Amygdala (tissue), 56 donors: Measurements from ENCODE around the gene SPTB.

Source experiments
- DNase-seq, 56 donors: peaks; one replicate each; lab custom pipeline; 2025; lab: John Stamatoyannopoulos, UW

The SPTB gene

DNA sequence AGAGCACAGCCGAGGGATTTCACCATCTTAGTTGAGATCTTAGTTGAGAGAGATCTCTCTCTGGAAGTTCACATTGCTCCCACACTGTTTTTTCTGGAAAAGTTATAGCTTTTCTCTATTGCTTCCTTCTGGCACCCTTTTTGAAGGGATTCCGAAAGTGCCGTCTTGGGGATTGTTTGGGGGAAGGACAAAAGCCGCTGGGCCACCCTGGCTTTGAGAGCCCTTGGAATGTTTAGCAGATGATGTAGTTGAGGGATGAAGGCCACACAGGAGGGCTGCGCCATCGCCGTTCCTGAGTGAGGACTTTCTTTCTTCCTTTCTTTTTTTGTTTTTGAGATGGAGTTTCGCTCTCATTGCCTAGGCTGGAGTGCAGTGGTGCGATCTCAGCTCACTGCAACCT lies 157.8 kb downstream of the SPTB start:
- DNase-seq: no peak

DNA sequence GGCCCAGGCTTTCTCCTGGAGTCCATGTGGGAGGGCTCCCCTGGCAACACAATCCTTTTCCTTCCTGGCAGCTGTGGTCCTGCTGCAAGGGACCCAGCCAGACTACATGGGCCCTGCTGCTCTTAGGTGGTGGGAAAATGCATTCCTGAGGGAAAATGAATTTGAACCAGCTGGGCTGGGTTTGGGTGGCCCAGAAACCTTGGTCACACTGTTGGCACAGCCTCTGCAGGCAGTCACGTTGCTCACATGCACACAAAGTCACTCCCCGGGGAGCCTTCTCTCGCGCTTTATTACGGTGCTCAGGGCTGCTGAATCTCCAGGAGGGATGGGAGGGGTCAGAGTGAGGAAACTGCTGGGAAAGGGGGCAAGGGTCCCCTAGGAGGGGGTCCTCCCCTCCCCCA lies 158.3 kb downstream of the SPTB start:
- DNase-seq: peak in 11 of 56 donors; percentile 19 to 65 (median 25)

DNA sequence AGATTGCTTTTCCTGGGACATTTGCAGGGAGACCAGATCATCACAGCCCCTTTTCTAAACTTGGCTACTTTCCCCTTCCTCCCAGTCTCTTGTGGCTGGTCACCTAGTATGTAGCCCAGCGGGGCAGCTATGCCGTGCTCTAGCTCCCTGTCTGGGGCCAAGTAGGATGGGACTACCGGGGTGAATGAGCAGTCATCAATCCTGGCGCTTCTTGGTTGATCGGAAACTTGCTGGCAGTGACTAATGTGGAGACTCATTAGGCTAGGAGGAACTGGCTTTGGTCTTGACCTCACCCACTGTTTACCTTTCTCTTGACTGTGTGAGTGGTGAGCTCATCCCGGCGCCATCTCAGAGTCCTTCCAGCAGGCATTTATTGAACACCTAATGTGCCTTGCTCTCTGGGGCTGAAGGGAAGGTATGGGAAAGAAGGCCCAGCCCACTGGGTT lies 159.6 kb downstream of the SPTB start:
- no peak for DNase-seq

DNA sequence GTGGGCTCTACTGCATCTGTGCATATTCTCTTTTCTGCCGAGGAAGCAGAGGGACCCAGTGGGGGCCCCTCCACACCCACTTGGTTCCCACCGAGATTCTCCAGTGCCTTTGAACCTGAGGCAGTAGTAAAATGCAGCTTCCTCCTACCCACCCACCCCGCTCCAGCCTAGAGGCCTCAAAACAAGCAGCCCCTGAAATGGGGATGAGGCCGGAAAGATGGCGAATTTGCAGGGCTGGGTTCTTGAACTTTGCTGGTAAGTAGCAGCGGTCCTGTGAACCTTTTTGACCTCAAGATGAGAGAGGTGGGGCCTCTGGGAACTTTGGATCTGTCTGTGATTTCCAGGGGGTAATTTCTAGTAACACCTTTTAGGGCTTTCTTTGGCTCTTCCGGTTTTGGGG lies 160.1 kb downstream of the SPTB start:
- DNase-seq: no peak

DNA sequence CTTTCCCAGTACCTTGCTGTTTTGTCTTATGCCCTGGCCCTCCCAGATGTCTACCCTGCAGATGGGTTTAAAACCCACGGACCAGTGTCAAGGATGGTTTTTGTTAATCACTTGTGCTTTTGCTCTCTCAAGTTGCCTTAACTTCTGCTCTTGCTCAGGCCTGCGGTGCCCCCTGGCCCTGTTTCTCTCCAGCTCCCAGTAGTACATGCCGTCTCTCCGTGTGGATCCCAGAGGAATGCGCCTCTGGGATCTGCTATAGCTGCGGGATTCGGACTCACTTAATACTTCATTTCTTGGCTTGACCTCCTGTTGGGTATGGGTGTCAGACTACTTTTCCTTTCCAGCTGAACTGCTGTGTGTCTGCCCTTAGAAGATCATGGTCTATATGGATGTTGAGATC lies 160.9 kb downstream of the SPTB start:
- no peak for DNase-seq

DNA sequence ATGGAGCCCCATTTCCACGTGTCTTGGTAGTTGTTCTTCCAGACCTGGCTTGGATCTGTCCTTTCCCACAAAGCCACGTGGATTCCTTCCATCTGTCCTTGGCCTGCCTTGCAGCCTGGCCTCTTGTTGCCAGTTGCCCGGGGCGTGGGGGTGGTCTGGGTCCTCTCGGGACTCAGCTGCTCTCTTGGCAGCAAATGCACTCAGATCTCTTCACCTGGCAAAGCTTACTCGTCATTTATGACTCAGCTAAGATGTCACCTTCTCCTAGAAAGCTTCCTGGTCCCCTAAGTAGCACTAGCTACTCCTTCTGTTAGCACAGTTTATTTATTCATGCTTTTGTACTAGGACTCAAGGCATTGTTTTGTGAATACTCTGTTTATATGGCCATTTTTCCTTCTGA lies 161.8 kb downstream of the SPTB start:
- peak in 8 of 56 donors; percentile 12 to 30 (median 22) for DNase-seq

DNA sequence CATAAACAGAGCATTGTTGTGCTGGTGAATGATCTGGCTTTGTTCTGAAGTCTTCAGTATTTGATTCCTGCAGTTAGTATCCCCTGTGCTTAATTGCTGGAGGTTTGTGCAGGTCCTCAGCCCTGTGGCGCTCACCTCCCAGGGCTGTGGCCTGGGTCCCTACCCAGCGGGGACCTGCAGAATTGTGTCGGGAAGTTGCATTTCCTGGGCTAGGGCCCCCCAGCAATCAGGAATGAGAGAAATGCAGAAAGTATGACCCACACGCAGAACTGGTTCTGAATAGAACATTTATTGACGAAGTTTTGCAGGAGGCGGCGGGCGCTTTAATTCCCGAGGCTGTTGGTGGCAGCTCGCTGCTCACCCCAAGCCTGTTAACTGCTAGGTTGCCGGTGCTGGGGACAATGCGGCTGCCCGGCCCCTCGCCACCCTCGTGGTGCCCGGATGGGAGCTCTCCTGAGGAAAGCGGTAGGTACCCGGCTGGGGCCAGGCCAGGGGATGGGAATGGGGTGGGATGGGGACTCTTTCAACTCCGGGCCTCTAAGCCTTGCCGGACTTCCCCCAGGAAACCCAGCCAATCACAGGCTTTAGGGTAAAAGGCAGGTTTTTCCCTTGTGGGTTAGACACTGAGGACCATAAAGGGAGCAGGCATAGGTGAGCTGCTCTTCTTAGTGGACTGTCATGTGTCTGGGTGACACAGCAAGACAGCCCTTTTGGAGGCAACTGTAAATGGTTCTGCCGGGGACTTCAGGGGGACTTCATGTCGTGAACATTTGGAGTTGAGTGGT lies 163.9 kb downstream of the SPTB start:
- DNase-seq: peak in 43 of 56 donors; percentile 23 to 82 (median 56)

DNA sequence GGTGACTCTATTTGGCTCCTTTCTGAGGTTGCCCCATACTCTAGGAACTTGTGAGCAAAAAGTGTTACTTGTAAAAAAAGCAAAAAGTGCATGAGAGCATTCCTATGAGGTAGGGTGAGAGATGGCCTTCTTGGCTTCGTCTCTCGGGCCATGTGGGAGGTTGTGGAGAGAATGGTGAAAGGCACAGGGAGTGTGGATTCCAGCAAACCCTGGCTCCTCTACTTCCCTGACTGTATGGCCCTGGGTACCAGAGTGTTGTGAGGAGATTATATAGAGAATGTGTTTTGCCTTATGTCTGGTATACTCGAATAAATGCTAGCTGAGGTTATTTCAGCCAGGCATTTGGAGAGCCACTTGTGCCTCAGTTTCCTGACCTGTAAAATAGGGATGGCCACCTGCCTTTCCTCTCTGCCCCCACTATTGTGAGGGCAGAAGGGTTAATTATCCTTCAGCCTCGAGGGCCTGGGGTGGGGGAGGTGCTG lies 164.5 kb downstream of the SPTB start:
- peak in 1 of 56 donors; percentile 14 for DNase-seq

DNA sequence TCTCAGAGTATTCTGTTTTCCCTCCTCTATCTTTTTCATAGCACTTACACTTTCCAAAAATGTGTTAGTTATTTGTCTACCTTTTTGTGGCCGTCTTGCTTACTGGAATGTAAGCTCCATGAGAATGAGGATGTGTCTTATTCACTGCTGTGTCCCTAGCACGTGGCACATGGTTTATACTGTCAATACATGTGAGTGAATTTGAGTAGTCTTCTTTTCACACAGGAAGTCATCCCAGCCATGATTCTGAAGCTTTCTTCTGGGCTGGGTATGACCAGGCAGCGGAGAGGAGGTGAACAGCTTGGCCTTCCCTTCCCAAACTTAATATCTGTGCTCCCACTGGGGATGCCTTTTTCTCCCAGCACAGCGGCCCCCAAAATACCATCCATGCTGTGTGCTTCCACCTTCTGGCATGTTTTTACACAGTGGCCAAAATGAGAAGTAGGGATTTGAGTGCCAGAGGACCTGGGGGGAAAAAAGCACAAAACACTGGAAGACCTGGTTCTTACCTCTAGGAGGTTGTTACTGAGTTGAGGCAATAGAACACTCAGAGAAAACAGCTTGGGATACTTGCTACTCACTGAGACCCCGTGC lies 165.2 kb downstream of the SPTB start:
- DNase-seq: no peak

DNA sequence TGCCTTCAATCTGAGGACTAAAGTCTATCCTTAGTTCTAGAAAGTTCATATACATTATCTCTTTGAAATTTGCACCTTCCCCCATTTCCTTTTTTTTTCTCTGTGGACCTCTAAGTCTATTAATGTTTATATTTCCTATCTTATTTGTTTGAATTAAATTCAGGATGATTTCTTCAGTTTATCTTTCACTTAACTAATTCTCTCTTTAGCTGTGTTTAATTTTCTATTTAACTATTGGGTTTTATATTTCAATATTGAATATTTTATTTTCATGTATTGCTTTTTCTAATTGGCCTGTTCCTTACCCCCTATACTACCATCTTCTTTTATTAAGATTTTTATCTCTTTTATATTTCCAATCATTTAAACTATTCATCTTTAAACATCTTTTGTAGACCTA lies 166.0 kb downstream of the SPTB start:
- no peak for DNase-seq

DNA sequence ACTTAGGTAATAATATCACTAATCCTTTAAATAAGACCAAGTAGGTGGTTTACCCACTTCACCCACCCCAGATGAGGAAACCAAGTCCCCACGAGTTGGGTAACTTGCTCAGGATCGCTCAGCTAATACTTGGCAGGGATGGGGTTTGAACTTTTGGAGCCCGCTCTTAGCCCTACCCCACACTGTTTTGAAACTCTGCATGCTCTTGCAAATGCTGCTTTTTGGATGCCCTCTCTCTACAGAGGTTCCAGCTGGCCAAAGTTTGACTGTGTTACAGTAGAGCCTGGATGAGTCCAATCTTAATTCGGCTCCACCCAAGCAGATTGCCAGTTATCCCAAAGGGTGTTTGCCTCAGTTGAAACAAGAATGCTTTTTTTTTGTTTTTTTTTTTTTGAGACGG lies 168.7 kb downstream of the SPTB start:
- no peak for DNase-seq

DNA sequence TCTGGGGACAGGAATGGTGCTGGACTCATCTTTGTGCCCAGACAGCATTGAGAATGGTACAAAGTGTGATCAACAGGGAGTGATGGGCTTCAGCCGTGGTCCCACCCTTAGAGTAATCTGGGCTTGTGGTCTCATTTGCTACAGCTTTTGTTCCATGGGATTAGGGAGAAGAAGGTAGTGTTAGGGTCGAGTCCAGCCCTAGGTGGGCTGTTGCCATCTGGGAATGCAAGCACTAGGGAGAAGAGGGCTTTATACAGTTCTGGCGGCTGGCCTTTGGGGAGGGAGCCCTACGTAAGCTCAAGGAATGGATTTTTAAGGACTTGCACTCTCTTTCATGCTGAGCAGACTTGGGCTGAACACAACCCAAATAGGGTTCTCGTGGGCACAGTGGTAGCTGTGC lies 170.6 kb downstream of the SPTB start:
- no peak for DNase-seq

DNA sequence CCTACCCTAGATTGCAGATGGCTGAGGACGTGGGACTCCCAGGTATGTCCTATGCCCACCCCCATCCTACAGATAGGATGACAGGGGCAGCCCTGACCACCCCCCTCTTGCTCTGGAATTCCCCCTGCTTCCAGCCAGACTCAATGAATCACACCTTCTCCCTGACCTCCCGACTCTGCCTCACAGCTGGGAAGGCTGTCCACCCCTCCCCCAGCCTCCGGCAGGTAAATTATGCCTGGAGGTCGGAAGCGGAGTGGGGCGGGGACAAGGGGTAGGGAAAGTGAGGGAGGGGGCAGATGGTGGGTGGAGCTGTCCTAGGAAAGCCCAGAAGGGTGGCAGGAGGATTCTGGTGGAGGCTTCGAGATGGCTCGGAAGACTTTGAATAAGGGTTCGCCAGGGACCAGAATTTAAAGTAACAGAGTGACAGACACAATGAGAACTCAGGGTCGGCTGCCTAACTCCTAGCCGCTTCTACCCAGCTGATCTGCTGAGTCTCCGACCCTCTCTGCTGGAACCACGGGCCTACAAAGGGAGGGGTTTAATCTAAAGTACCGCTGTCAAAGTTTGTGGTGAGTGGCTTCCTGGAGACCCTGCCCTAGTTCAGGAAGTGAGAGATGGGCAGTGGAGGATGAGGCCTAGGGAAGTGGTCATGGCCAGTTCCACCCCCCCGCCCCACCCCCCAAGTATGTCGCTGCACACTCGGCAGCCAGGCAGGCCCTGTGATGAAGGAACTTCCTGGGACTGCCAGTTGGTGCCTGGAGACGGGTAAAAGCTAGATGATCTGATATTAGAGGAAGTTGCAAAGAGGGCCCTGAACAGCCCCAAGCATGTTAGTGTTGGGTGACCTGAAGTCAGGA lies 171.3 kb downstream of the SPTB start:
- peak in 33 of 56 donors; percentile 20 to 69 (median 44) for DNase-seq

DNA sequence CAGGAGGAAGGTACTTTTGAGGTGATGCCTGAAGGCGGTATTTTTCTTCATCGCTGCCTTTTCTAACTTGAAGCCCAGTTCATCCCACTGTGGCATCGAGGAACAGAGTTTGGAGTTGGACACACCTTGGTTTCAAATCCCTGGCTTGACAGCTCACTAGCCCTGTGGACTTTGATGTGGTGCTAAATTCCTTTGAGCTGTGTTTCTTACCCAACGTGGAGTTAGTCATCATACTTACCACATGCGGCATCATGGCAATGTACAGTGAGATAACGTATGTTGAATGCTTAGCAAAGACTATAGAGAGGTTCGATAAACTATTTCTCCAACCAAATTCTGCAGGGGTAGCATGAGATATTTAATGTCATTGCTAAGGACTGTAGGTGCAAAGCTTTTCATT lies 172.0 kb downstream of the SPTB start:
- DNase-seq: no peak

DNA sequence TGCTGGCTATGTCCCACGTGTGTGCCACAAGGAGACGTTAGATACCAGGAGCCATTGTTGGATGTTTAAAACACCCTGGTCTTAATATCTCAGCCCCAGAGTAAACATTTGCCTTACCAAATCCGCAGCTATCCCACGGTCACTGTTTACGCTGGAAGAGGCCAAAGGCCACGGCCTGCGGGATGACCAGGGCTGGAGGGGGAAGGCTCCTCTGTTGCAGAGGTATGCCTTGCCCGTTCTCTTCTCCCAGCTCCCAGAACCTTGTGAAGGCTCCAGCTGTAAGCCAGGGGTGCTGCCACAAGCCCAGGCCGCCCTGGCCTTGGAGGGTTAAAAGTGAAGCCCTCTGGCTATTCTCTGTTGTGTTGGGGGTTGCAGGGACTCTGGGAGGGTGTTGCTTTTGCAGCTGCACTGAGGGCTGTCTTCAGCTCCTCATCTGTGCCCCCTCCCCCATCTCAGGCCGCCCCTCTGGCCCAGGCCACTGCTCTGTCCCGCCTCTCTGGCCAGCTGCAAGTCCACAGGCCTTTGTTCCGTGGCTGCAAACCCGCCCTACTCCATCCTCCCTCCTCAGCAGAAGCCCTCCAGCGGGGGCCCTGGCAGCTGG lies 173.0 kb downstream of the SPTB start:
- DNase-seq: peak in 54 of 56 donors; percentile 36 to 93 (median 80)

DNA sequence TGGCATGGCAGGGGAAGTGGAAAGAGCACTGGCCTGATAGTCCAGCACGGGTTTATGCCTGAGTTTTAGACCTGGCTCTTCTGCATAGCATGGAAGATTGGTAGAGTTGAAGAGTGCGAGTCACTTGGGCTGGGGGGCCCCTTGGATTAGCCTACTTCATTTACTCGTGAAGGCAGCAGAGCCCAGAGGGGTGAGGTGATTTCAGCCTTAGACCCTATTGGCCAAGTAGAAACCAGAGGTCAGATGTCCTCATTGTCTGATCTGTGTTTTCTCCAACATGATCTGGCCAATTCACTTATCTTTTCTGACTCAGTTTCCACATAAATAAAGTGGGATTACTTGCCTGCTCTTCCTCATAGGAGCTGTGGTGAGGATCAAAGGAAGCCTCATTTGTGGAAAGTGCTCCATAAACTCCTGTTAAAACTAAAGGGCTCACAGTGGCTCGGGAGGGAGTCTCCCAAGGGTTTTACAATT lies 173.6 kb downstream of the SPTB start:
- no peak for DNase-seq

DNA sequence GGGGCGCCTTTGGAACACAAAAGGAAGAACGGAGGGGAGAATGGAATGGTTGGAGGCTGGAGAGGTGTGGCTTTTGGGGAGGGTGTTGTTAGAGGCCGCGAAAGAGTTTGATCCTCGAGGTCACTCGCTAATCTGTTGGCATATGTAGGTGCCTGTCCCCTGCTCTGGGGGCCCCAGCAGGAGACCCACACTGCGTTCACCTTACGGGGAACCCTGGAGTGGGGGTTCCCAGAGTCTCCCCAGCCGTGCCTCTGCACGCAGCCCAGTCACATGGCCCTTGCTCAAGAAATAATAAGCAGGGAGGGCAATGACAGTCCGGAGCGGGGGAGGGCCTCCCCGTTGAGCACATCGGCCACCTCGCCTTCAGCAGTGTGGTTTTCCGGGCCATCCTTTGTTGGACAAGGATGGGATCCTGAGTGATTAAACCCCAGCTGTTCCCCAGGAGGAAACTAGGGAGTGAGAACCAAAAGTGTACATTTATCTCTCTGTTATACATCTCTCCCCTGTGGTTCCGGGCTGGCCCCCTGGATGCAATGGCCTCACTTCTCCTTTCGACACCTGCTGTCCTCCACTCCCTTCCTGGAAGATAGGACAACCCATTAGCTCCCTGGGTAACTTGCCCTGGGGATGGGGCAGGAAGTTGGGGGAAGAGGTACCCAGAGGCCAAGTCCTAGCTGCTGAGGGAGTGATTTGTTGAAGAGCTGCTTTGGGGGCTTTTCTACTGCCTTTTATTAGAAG lies 174.2 kb downstream of the SPTB start:
- peak in 33 of 56 donors; percentile 19 to 73 (median 52) for DNase-seq

DNA sequence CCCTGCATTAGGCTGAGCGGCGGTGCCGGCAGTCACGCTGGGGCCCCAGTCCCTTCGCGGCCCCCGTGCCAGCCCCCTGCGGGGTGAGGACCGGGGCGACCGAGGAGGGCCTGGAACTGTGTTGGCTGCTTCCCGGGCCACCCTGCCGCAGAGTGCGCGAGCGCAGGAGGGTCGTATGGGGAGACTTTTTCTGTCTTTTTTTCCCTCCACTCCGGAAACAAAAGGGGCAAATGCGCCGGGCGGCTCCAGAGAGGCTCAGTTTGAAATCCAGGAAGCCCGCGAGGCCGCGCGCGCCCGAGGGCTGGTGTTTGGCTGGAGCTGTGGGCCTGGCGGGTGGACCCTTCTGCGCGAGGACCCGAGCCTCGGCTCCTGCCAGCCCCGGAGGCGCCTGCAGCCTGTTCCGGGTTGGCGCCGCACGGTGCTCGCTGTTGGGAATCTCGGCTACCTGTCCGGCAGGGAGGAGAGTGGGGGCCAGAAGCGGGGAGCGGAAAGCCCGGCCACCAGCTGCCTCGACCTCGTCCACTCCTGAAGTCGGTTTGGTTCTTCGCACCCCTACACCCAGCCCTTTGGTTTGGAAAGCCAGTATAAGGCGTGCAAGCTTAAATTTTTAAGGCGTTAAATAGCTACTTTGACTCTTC lies 174.8 kb downstream of the SPTB start:
- DNase-seq: peak in 11 of 56 donors; percentile 22 to 68 (median 50)

DNA sequence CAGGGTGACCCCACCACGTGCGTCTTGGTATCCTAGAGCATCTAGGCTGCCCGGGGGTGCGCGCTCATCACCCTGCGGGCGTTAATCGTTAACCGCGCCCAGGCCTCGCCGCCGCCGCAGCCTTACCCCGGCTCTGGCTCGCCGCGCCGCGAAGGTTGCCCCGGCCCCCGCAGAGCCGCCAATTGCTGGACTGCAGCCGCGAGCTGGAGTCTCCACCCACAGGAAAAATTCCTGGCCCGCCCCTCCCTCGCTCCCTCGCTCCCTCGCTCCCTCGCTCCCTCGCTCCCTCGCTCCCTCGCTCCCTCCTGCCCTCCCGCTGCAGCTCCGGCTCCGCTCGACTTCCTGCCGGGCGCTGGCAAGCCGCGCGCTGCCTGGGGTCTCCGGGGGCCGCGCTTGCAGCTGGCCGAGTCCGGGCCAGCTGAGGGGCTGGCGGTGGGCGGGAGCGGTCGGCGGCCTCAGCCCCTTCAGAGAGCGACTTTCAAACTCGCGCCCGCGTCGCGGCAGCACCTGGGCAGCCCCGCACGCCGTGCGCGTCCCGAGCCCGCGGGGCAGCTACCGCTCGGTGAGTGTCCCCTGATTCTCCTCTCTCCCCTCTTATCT lies 175.5 kb downstream of the SPTB start, which contains the start of gene PLEKHG3:
TSS of gene PLEKHG3 (plus strand) at position 282 of the 600 bp plus-strand sequence. CDS start 23,208 bp downstream, outside the sequence.
- DNase-seq: peak in 51 of 56 donors; percentile 18 to 86 (median 69)
